HFFc6 (cell line): ENCODE measurements around the gene ICAM5. TPM values are rescaled to one million over a fixed set of nuclear protein-coding genes. Genes with fewer than 3 reads are reported as not detected.
A peak's percentile ranks its signal among the peaks of the same experiment; 100 is the strongest.

Experiments
- DNase-seq: peaks from one replicate; pipeline ENCODE4 v3.0.0-alpha.2; 2018
- H3K27ac Mint-ChIP-seq: 2 replicates; pipeline ENCODE4 v1.8.0; 2020; ENCODE audit warnings: mild to moderate bottlenecking, mixed read lengths
- H3K27me3 Mint-ChIP-seq: 2 replicates; pipeline ENCODE4 v1.8.0; 2021; ENCODE audit warnings: mild to moderate bottlenecking, moderate library complexity, mixed read lengths; ENCODE audit not compliant: insufficient read depth
- H3K36me3 Mint-ChIP-seq: 2 replicates; pipeline ENCODE4 v1.8.0; 2021; ENCODE audit warnings: low read depth, mixed read lengths
- H3K4me1 Mint-ChIP-seq: 2 replicates; pipeline ENCODE4 v1.8.0; 2020; ENCODE audit warnings: low read depth, mixed read lengths
- H3K4me3 Mint-ChIP-seq: 2 replicates; pipeline ENCODE4 v1.8.0; 2020; ENCODE audit warnings: mild to moderate bottlenecking, moderate library complexity, mixed read lengths
- H3K9me3 Mint-ChIP-seq: 2 replicates; pipeline ENCODE4 v1.8.0; 2020; ENCODE audit warnings: mild to moderate bottlenecking, mixed read lengths
- total RNA-seq, 6 experiments: library from RNA; stranded (reverse); fragmentation: NEBNext Ultra II Directional; extraction: Animal tissue kit (Norgen Biotek cat#: 25700); gene quantifications; 2 replicates in 1 of 6; 3 replicates in 5 of 6; pipeline ENCODE4 v1.2.3, GENCODE V29; 2021
- TF ChIP-seq, protein P1 (sequence below): fragments of 200-600 bp; sonication (generic); IDR thresholded peaks from 2 replicates; pipeline ENCODE4 v1.5.0; 2021; ENCODE audit warnings: antibody characterized with exemption, mild to moderate bottlenecking

Gene ICAM5
- total RNA-seq, 6 experiments from 2014 or later: 14.0 to 38.4 (median 14.4) TPM

DNA sequence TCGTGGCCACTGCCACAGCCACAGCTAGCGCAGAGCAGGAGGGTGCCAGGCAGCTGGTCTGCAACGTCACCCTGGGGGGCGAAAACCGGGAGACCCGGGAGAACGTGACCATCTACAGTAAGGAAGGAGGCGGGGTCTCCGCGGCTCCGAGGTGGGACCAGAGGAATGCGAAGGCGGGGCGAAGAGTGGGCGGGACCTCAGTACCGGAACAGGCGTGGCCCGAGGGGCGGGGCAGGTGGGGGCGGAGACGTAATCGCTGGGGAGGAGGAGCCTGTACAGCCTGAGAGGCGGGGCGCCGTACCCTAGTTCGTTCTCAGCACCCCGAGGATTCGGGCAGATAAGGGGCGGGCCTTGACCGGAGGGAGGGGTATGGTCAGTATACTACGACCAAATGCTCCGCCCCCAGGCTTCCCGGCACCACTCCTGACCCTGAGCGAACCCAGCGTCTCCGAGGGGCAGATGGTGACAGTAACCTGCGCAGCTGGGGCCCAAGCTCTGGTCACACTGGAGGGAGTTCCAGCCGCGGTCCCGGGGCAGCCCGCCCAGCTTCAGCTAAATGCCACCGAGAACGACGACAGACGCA lies 2.5 kb downstream of the ICAM5 start:
- Mint-ChIP-seq H3K9me3 (no peaks in the 10 kb centered on the region; the same call in 1 of the 2 replicates), H3K27ac (no peak overlapping the region), H3K27me3 (peaks cover 8% of the 10 kb centered on the region), H3K36me3 (peaks cover 10% of the 10 kb centered on the region), H3K4me3 (peak overlapping the region; percentile 91), H3K4me1 (peaks cover 27% of the 10 kb centered on the region)
- DNase-seq: peak; percentile 56
- TF ChIP-seq, protein P1, sequence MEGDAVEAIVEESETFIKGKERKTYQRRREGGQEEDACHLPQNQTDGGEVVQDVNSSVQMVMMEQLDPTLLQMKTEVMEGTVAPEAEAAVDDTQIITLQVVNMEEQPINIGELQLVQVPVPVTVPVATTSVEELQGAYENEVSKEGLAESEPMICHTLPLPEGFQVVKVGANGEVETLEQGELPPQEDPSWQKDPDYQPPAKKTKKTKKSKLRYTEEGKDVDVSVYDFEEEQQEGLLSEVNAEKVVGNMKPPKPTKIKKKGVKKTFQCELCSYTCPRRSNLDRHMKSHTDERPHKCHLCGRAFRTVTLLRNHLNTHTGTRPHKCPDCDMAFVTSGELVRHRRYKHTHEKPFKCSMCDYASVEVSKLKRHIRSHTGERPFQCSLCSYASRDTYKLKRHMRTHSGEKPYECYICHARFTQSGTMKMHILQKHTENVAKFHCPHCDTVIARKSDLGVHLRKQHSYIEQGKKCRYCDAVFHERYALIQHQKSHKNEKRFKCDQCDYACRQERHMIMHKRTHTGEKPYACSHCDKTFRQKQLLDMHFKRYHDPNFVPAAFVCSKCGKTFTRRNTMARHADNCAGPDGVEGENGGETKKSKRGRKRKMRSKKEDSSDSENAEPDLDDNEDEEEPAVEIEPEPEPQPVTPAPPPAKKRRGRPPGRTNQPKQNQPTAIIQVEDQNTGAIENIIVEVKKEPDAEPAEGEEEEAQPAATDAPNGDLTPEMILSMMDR: no peak

GRCh38 chr19:10292789-10293636 lies 3.3 kb downstream of the ICAM5 start:
- no peak overlapping the region for H3K27ac Mint-ChIP-seq

DNA sequence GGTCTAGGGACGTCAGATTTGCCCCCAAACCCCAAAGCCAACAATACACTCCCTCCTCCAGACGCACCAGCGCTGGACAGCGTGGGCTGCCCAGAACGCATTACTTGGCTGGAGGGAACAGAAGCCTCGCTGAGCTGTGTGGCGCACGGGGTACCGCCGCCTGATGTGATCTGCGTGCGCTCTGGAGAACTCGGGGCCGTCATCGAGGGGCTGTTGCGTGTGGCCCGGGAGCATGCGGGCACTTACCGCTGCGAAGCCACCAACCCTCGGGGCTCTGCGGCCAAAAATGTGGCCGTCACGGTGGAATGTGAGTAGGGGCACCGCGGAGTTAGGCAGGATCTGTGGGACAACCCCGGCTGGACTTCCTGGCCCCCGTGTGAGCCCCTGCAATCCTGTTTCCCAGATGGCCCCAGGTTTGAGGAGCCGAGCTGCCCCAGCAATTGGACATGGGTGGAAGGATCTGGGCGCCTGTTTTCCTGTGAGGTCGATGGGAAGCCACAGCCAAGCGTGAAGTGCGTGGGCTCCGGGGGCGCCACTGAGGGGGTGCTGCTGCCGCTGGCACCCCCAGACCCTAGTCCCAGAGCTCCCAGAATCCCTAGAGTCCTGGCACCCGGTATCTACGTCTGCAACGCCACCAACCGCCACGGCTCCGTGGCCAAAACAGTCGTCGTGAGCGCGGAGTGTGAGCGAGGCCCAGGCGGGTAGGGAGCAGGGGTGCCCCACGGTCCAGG lies 4.0 kb downstream of the ICAM5 start:
- Mint-ChIP-seq H3K9me3 (no peaks in the 10 kb centered on the region; the same call in 1 of the 2 replicates), H3K27me3 (peaks cover 8% of the 10 kb centered on the region), H3K27ac (no peak overlapping the region), H3K4me1 (peaks cover 22% of the 10 kb centered on the region), H3K36me3 (peaks cover 10% of the 10 kb centered on the region), H3K4me3 (0 out of 2 replicates have a peak overlapping the region, but pooled peaks have one; percentile 14)
- no peak for DNase-seq
- TF ChIP-seq, protein P1: no peak

More at GRCh38 chr19:10292789-10293636, 3.3 kb downstream of the ICAM5 start:
- DNase-seq: no peak
- peak overlapping the region; percentile 91 for H3K4me3 Mint-ChIP-seq
- peaks cover 10% of the 10 kb centered on the region for H3K36me3 Mint-ChIP-seq
- peaks cover 27% of the 10 kb centered on the region for H3K4me1 Mint-ChIP-seq
- TF ChIP-seq, protein P1: no peak
- peaks cover 8% of the 10 kb centered on the region for H3K27me3 Mint-ChIP-seq
- H3K9me3 Mint-ChIP-seq: no peaks in the 10 kb centered on the region; the same call in 1 of the 2 replicates

DNA sequence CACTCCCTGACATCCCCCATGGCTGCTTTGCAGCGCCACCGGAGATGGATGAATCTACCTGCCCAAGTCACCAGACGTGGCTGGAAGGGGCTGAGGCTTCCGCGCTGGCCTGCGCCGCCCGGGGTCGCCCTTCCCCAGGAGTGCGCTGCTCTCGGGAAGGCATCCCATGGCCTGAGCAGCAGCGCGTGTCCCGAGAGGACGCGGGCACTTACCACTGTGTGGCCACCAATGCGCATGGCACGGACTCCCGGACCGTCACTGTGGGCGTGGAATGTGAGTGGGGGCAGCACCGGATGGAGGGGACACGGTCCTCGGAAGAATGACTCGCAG lies 4.6 kb downstream of the ICAM5 start:
- DNase-seq: no peak
- H3K4me1 Mint-ChIP-seq: peaks cover 18% of the 10 kb centered on the region
- H3K27me3 Mint-ChIP-seq: peaks cover 6% of the 10 kb centered on the region
- H3K27ac Mint-ChIP-seq: no peak overlapping the region
- no peaks in the 10 kb centered on the region; the same call in 1 of the 2 replicates for H3K9me3 Mint-ChIP-seq
- H3K4me3 Mint-ChIP-seq: no peak overlapping the region
- peaks cover 10% of the 10 kb centered on the region for H3K36me3 Mint-ChIP-seq
- TF ChIP-seq, protein P1: no peak

DNA sequence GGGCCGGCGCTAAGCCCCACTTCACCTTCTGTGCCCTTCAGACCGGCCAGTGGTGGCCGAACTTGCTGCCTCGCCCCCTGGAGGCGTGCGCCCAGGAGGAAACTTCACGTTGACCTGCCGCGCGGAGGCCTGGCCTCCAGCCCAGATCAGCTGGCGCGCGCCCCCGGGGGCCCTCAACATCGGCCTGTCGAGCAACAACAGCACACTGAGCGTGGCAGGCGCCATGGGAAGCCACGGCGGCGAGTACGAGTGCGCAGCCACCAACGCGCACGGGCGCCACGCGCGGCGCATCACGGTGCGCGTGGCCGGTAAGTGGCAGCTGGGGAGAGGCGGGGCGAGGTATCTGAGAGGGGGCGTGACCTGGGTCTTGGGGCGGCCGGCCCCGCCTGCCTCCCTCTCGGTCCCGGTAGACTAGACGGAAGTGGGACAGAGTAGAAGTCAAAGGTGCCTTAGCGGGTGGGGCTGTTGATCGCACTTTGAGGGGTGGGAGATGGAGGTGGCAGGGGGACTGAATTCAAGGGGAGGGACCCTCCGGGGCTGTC lies 5.6 kb downstream of the ICAM5 start:
- Mint-ChIP-seq H3K36me3 (peaks cover 10% of the 10 kb centered on the region), H3K27ac (no peak overlapping the region), H3K4me1 (peaks cover 14% of the 10 kb centered on the region), H3K9me3 (no peaks in the 10 kb centered on the region; the same call in 1 of the 2 replicates), H3K27me3 (peaks cover 5% of the 10 kb centered on the region), H3K4me3 (no peak overlapping the region)
- no peak for DNase-seq
- TF ChIP-seq, protein P1: peak; percentile 18; the same call in 1 of the 2 replicates
